ENCODE measurements around the gene AIRE. TPM values are rescaled to one million over a fixed set of nuclear protein-coding genes. Genes with fewer than 3 reads are reported as not detected.

Gene AIRE
- total RNA-seq, 1 donor from 2014 or later, result not detected

- ATAC-seq (ENCODE audit: poor library complexity), result no peak
- intact Hi-C loops (cut with DNase I), result no loop called here
- DNase-seq, result no peak
Observed at GRCh38 chr21:44288251-44289110, 2.8 kb downstream of the AIRE start.

DNA sequence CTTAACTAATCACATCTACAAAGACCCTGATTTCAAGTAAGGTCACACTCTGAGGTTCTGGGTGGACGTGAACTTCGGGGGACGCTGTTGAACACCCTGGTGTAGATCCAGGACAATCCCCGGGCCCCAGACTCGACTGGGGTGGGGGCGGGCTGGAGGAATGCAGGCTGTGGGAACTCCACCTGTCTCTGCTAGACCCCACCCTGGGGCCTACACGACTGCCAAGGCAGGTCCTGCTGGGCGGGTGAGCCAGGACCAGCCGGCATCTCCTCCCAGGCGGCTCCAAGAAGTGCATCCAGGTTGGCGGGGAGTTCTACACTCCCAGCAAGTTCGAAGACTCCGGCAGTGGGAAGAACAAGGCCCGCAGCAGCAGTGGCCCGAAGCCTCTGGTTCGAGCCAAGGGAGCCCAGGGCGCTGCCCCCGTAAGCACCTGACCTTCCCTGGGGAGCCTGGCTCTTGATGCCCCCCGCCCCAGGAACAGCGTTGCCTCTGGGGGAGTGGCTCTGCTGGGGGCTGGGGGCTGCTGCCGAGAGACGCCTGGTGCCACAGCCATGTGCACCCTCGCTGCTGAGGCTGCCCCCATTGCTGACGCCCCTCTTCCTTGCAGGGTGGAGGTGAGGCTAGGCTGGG, 3.8 kb downstream of the AIRE start:
- DNase-seq, result no peak
- ATAC-seq (ENCODE audit: poor library complexity), result no peak
- intact Hi-C loops (cut with DNase I), result no loop called here

DNA sequence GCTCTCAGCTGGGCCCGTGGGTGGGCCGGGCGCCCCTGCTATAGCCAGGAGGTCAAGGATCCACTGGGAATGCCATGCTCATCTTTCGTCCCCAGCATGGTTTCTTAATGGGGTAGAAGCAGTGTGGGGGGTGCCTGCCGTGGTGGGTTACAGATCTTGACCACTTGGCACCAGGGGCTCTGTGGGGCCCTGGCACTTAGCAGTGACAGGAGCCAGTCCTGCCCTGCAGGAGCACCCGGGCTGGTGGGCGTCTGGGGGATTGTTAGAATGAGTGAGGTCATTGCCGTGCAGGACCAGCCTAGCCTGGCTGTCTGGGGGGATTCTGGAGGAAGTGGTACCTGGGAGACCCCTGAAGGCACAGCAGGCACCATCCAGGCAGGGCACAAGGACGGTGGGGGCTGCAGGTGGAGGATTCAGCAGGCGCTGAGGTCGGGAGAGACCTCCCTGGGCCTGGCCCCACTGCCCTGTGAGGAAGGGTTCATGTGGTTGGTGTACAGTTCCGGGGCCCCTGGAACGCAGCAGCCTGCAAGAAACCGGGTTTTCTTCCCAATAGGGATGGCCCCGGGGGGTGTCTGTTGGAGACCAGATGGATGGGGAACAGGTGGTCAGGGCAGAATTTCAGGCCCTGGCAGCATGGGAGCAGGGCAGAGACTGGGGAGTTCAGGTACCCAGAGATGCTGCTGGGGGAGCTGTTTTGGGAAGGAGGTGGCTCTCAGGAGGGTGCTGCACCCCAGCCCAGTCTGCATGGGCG, 4.8 kb downstream of the AIRE start:
- intact Hi-C loops (cut with DNase I), result no loop called here
- no peak for DNase-seq
- ATAC-seq (ENCODE audit: poor library complexity), result no peak

DNA sequence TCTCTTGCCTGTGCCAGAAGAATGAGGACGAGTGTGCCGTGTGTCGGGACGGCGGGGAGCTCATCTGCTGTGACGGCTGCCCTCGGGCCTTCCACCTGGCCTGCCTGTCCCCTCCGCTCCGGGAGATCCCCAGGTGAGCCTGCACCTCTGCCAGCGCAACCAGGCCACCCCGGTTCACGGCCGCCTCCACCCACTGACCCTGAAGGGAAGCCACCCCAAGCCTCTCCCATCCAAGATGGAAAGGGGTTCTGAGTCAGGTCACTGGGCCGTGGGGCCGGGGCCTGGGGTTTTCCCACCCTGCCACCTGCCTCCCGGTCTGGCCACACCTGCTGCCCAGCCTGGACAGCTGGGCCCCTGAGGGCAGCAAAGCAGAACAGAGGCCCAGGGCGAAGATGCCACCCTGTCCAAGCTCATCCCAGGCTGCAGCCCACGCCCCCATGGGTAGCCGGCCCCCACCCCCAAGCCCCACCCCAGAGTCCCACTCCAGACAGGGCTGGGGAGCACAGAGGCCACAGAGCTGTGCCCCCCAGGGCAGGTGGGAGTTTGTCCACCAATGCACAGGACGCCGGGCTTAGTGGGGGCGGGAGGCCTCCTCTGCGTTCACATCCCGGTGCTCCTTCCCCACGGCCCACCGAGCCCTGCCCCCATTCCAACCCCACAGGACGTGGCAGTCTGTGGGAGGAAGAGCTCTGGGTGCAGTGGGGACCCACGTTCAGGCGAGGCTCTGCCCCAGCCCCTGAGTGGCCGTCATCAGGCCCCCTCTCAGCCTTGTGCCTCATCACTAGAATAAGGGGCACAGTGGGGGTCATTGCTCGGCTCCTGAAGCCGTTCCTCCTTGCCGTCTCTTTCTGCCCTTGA, 5.6 kb downstream of the AIRE start:
- intact Hi-C loops (cut with DNase I), result no loop called here
- DNase-seq (no peak), ATAC-seq (ENCODE audit: poor library complexity) (no peak)

GRCh38 chr21:44291936-44292811, 6.5 kb downstream of the AIRE start:
- ATAC-seq (ENCODE audit: poor library complexity), result no peak
- intact Hi-C loops (cut with DNase I), result no loop called here
- DNase-seq, result no peak

DNA sequence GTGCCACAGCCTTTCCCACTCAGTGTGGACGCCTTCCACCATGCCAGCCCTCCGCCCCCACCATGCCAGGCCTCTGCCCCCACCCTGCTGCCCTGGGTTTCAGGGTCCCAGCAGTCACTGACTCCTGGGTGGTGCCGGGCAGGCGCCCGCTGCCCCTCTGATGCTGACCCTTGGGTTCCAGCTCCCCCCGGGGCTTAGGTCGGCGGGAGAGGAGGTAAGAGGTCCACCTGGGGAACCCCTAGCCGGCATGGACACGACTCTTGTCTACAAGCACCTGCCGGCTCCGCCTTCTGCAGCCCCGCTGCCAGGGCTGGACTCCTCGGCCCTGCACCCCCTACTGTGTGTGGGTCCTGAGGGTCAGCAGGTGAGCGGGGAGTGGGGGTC, 7.1 kb downstream of the AIRE start:
- DNase-seq, result no peak
- intact Hi-C loops (cut with DNase I), result no loop called here
- no peak for ATAC-seq (ENCODE audit: poor library complexity)

DNA sequence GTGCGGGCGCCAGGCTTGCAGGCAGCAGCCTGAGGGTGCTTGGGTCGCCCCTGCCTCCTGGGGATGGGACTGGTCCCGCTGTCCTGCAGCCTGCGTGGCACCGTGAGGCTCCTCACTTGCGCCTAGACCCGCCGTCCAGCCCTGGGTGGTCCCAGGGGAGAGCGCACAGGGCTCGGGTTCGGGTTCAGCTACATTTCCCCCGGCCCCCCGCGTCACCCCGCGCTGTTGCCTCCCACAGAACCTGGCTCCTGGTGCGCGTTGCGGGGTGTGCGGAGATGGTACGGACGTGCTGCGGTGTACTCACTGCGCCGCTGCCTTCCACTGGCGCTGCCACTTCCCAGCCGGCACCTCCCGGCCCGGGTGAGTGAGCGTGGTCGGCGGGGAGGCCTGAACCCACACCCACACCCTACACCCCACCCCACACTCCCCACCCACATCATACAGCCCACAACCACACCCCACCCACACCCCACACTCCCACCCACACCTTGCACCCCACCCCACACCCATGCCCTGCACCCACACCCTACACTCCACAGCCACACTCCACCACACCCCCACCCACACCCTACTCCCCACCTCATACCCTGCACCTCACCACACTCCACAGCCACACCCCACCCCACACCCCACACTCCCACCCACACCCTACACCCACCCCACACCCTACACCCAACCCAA, 8.0 kb downstream of the AIRE start:
- no peak for ATAC-seq (ENCODE audit: poor library complexity)
- DNase-seq, result no peak
- intact Hi-C loops (cut with DNase I), result no loop called here

- intact Hi-C loops (cut with DNase I), result no loop called here
- ATAC-seq (ENCODE audit: poor library complexity) (peak; percentile 55), DNase-seq (peak; percentile 94)
Observed at GRCh38 chr21:44294391-44295162, 8.9 kb downstream of the AIRE start.

GRCh38 chr21:44295163-44295573, 9.5 kb downstream of the AIRE start:
- peak; percentile 73 for DNase-seq
- peak; percentile 44 for ATAC-seq (ENCODE audit: poor library complexity)
- intact Hi-C loops (cut with DNase I), result no loop called here

DNA sequence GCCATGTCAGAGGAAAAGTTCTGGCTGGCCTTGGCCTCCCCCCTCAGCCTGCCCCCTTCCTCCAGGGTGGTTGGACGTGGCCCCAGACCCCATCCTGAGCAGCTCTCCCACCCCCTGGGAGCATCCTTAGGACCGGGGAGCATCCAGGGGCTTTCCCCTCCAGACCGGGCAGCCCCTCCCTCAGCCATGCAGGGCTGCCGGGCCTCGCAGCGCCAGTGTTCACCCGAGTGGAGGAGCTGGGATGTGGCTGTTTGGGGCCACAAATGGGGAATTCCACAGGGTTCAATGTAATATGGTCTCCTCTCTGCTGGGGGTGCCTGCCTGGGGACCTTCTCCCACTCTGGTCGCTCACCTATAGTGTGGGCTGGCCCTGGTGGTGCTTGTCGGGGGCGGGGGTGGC, 10.0 kb downstream of the AIRE start:
- ATAC-seq (ENCODE audit: poor library complexity) (peak; percentile 0), DNase-seq (no peak)
- intact Hi-C loops (cut with DNase I), result no loop called here

DNA sequence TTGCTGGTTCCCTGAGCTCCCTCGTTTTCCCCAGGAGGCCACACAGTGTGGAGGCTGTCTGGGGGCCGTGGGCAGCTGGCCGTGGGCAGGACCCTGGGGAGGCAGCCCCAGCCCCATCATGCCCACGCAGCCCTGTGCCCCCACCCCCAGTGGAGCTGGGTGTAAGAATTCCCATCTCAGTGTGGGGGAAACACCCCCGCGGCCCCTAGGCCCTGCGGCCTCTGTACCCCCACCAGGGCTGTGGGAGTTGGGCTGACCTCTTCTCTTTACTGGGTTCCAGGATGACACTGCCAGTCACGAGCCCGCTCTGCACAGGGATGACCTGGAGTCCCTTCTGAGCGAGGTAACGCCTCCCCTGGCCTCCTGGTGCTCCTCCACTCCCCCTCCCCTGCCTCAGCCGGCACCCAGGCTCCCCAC, 10.4 kb downstream of the AIRE start:
- intact Hi-C loops (cut with DNase I), result no loop called here
- ATAC-seq (ENCODE audit: poor library complexity), result no peak
- DNase-seq, result no peak

DNA sequence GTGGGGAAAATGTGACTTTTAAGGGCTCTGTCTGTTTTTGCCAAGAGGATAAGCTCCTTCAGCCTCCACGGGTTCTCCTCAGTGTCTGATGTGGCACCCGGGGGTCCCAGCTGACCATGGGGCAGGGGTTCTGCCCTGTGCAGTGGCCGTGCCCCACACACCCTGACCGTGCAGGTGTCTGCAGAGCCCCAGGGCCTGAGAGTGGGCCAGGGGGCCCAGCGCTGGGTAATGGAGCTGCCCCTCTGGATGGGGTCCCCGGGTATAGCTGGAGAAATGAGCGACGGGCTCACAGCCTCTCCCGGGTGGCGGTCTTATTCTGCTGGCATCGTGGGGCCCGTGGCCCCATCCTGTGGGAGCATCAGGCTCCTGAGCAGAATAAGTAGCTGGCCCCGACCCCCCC, 11.2 kb downstream of the AIRE start:
- intact Hi-C loops (cut with DNase I), result no loop called here
- DNase-seq (no peak), ATAC-seq (ENCODE audit: poor library complexity) (no peak)

GRCh38 chr21:44297525-44298290, 12.0 kb downstream of the AIRE start:
- ATAC-seq (ENCODE audit: poor library complexity), result peak; percentile 56
- intact Hi-C loops (cut with DNase I), result no loop called here

DNA sequence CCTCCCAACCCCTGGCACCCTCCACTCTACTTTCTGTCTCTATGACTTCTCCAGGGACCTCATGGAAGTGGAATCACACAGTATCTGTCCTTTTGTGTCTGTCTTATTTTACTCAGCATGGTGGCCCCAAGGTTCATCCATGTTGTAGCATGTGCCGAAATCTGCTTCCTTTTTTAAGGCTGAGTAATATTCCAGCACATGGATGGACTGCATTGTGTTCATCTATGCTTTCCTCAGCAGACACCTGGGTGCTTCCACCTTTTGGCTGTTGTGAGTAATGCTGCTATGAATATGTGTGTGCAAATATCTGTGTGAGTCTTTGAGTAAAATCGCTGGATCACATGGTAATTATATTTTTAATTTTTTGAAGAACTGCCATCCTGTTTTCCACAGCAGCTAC, 12.6 kb downstream of the AIRE start:
- no peak for ATAC-seq (ENCODE audit: poor library complexity)
- intact Hi-C loops (cut with DNase I), result no loop called here
- no peak for DNase-seq

More at GRCh38 chr21:44297525-44298290, 12.0 kb downstream of the AIRE start:
- DNase-seq, result peak; percentile 93

DNA sequence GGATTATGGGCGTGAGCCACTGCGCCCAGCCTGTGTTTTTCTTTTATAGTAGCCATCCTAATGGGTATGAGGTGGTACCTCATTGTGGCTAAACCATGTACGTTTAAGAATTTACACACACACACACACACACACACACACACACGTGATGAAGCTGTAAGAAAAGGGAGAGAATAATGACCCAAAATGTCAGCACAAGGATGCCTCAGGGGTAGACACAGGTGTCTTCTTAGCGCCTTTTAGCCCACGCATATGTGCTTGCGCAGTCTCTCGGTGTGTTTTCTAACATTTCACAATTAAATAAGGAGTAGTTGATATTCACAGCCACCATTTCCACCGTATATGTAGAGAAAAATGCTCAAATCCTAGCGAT, 13.4 kb downstream of the AIRE start:
- intact Hi-C loops (cut with DNase I), result no loop called here
- ATAC-seq (ENCODE audit: poor library complexity) (no peak), DNase-seq (no peak)
